Stomach (tissue), 9 donors: ENCODE measurements around the gene ADGRG4. TPM values are rescaled to one million over a fixed set of nuclear protein-coding genes. Genes with fewer than 3 reads are reported as not detected.

Experiments
- DNase-seq, 2 donors: peaks; one replicate each; pipeline versions ENCODE4 v3.0.0 to v3.0.0-alpha.2; 2013 to 2019
- H3K27ac ChIP-seq, 5 donors: fragments of 200-600 bp in 4 of 5; sonication (generic) in 4 of 5; one replicate each; pipeline ENCODE4 v1.5.1; 2013 to 2019; ENCODE audit warnings: mild to moderate bottlenecking in 1 of 5, moderate library complexity in 1 of 5
- H3K27me3 ChIP-seq, 3 donors: fragments of 200-600 bp; sonication (generic); one replicate each; pipeline ENCODE4 v1.5.1; 2017 to 2019; ENCODE audit warnings: mixed run types in 1 of 3
- H3K36me3 ChIP-seq, 4 donors: fragments of 200-600 bp; sonication (generic); 1 replicate in 3 of 4; 2 replicates in 1 of 4; pipeline ENCODE4 v1.5.1; 2016 to 2019
- H3K4me1 ChIP-seq, 4 donors: fragments of 200-600 bp; sonication (generic); one replicate each; pipeline ENCODE4 v1.5.1; 2016 to 2019
- H3K4me3 ChIP-seq, 4 donors: fragments of 200-600 bp; sonication (generic) in 3 of 4; one replicate each; pipeline ENCODE4 v1.5.1; 2016 to 2019; ENCODE audit warnings: mild to moderate bottlenecking in 1 of 4
- H3K9me3 ChIP-seq, 4 donors: fragments of 200-600 bp; sonication (generic); one replicate each; pipeline ENCODE4 v1.5.1; 2016 to 2019
- EP300 ChIP-seq: sonication (generic); formaldehyde crosslinking; IDR thresholded peaks from one replicate; pipeline ENCODE4 v1.6.1; 2017; ENCODE audit warnings: antibody characterized with exemption
- POLR2A ChIP-seq, 4 donors: fragments of 450-650 bp; IDR thresholded peaks; one replicate each; pipeline ENCODE4 v1.6.1; 2016; ENCODE audit warnings: antibody characterized with exemption in 4 of 4, control low read depth in 2 of 4, mild to moderate bottlenecking in 1 of 4, moderate library complexity in 1 of 4
- POLR2AphosphoS5 ChIP-seq, 3 donors: sonication (generic); formaldehyde crosslinking; IDR thresholded peaks; one replicate each; pipeline ENCODE4 v1.6.1; 2016; ENCODE audit warnings: antibody characterized with exemption in 3 of 3
- WGBS, 5 donors: extraction: QIAGEN DNeasy Blood & Tissue Kit in 3 of 5; methylation state at CpG; one replicate each; pipeline versions ENCODE4 v1.1.5 to v1.1.7; 2013 to 2018; 5-methylcytosine and 5-hydroxymethylcytosine counted together
- intact Hi-C: fragments of 100-400 bp; cut with DNase I; formaldehyde crosslinking; loops from one replicate; pipeline ENCODE4 v1.15.1; 2023; ENCODE audit warnings: low total_unique reads
- polyA plus RNA-seq, 3 donors: library from polyadenylated mRNA; stranded (reverse); fragments of 200-250 nt; gene quantifications; one replicate each; pipeline ENCODE4 v1.2.3, GENCODE V29; 2013
- total RNA-seq, 5 donors: library from RNA; depleted of rRNA; stranded (reverse); fragments of >200 nt; gene quantifications; one replicate each; pipeline versions ENCODE4 v1.1.0 to v1.2.3, GENCODE V29; 2014 to 2016
- TF ChIP-seq, protein P1 (sequence below), 7 experiments: fragments of 450-650 bp in 4 of 7; fragments of 200-600 bp in 3 of 7; sonication (generic) in 3 of 7; IDR thresholded peaks; one replicate each; pipeline ENCODE4 v1.5.1; 2016 to 2019; ENCODE audit warnings: antibody characterized with exemption in 7 of 7, control low read depth in 2 of 7, mild to moderate bottlenecking in 1 of 7
- donor health status: healthy with polysubstance abuse.
- donor health status: Bipolar disorder and iron deficiency.
- donor health status: healthy.

The ADGRG4 gene
- total and polyA plus RNA-seq, 8 donors, result under 0.01 to 1.8 (median 0.42) TPM; not detected in 4

DNA sequence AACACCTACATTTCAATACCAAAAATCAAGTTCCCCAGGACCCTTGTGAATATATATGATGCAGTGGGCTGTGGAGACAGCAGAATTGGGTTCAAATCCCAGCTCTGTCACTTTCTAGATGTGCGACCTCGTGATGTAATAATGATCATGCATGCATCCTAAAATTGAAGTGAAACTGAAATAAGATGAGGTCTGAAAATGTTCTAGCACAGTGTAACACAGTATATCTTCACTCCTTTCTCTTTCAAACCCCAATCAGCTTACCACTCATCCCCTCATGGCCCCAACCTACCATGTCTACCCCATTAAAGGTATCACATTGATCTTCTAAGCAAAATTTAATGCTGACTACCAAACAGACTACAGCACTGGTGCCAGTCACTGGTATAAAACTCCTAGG lies 117.0 kb downstream of the ADGRG4 start:
- Histone ChIP-seq H3K27me3 (peaks cover 0 to 8% (median 0%) of the 10 kb centered on the region in 3 donors), H3K36me3 (no peaks in the 10 kb centered on the region), H3K9me3 (peaks cover 0 to 9% (median 0%) of the 10 kb centered on the region in 4 donors), H3K4me3 (no peak overlapping the region), H3K27ac (no peak overlapping the region), H3K4me1 (no peaks in the 10 kb centered on the region)
- no peak for TF ChIP-seq POLR2AphosphoS5 (IDR thresholded peaks at IDR 0.05)
- TF ChIP-seq POLR2A (IDR thresholded peaks at IDR 0.05), result no peak
- TF ChIP-seq EP300, result no peak
- TF ChIP-seq, protein P1, sequence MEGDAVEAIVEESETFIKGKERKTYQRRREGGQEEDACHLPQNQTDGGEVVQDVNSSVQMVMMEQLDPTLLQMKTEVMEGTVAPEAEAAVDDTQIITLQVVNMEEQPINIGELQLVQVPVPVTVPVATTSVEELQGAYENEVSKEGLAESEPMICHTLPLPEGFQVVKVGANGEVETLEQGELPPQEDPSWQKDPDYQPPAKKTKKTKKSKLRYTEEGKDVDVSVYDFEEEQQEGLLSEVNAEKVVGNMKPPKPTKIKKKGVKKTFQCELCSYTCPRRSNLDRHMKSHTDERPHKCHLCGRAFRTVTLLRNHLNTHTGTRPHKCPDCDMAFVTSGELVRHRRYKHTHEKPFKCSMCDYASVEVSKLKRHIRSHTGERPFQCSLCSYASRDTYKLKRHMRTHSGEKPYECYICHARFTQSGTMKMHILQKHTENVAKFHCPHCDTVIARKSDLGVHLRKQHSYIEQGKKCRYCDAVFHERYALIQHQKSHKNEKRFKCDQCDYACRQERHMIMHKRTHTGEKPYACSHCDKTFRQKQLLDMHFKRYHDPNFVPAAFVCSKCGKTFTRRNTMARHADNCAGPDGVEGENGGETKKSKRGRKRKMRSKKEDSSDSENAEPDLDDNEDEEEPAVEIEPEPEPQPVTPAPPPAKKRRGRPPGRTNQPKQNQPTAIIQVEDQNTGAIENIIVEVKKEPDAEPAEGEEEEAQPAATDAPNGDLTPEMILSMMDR (IDR thresholded peaks at IDR 0.05), result no peak
- DNase-seq, result no peak
- 73 to 94% (median 86%) methylated on average over 2 of the region's 2 CpGs for WGBS, 5 donors
- intact Hi-C loops, result no loop called here

DNA sequence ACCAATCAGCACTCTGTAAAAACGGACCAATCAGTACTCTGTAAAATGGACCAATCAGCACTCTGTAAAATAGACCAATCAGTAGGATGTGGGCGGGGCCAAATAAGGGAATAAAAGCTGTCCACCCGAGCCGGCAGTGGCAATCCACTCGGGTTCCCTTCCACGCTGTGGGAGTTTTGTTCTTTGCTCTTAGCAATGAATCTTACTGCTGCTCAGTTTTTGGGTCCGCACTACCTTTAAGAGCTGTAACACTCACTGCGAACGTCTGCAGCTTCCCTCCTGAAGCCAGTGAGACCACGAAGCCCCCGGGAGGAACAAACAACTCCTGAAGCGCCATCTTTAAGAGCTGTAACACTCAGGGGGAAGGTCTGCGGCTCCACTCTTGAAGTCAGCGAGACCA lies 120.6 kb downstream of the ADGRG4 start:
- 64 to 84% (median 69%) methylated on average over 12 to 14 of the region's 14 CpGs for WGBS, 5 donors
- intact Hi-C loops, result no loop called here
- no peak overlapping the region for H3K4me3 ChIP-seq

DNA sequence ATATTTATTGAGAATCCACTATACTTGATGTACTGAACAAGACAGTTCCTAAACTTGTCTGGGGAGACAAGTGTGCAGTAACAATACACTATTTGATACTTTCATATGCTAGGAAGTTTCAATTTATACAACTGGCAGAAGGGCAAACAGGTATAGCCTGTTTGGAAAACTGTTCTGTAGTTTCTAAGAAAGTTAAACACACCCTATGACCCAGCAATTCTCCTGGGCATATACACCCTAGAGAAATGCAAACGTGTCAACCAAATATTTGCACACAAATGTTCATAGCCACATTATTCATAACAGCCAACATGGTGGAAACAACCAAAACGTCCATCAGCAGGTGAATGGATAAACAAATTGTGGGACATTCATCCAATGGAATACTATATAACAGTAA lies 123.0 kb downstream of the ADGRG4 start:
- no peak for DNase-seq
- no peaks in the 10 kb centered on the region for H3K36me3 ChIP-seq
- no peak overlapping the region for H3K4me3 ChIP-seq
- WGBS, 5 donors, result 22 to 38% (median 27%) methylated on average over 2 of the region's 2 CpGs
- H3K4me1 ChIP-seq, result no peaks in the 10 kb centered on the region
- no peak for TF ChIP-seq POLR2AphosphoS5 (IDR thresholded peaks at IDR 0.05)
- no peak for TF ChIP-seq POLR2A (IDR thresholded peaks at IDR 0.05)
- TF ChIP-seq, protein P1 (IDR thresholded peaks at IDR 0.05), result no peak
- no peak for TF ChIP-seq EP300
- peaks cover 0 to 9% (median 0%) of the 10 kb centered on the region in 4 donors for H3K9me3 ChIP-seq
- H3K27ac ChIP-seq, result no peak overlapping the region
- intact Hi-C loops, result no loop called here
- no peaks in the 10 kb centered on the region for H3K27me3 ChIP-seq

More for the DNA sequence above, 120.6 kb downstream of the ADGRG4 start:
- Histone ChIP-seq H3K9me3 (peaks cover 0 to 9% (median 0%) of the 10 kb centered on the region in 4 donors), H3K27ac (no peak overlapping the region), H3K27me3 (peaks cover 0 to 8% (median 0%) of the 10 kb centered on the region in 3 donors), H3K4me1 (no peaks in the 10 kb centered on the region), H3K36me3 (no peaks in the 10 kb centered on the region)
- TF ChIP-seq POLR2AphosphoS5 (IDR thresholded peaks at IDR 0.05) (no peak), POLR2A (IDR thresholded peaks at IDR 0.05) (no peak), EP300 (no peak)
- TF ChIP-seq, protein P1 (IDR thresholded peaks at IDR 0.05), result no peak
- DNase-seq, result no peak

DNA sequence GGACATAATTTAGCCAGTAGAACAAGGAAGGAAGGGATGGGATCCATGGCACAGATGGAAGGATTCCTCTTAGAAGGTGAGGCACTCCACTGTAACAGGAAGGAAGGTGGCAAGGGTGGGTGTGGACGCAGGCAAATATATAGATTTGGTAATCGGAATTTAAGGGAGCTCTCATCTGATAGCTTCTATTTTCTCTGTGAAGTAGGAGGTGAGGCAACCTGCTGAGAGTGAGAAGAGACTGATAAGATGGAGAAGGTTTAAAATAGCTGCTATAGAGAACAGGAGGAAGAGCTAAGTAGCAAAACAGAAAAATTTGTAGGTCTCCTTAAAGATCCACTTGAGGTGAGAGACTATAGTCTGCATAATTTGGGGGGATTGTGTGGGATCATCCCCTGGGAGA lies 125.2 kb downstream of the ADGRG4 start:
- TF ChIP-seq EP300 (no peak), POLR2A (IDR thresholded peaks at IDR 0.05) (no peak), POLR2AphosphoS5 (IDR thresholded peaks at IDR 0.05) (no peak)
- TF ChIP-seq, protein P1 (IDR thresholded peaks at IDR 0.05), result no peak
- no peak overlapping the region for H3K27ac ChIP-seq
- H3K4me1 ChIP-seq, result no peaks in the 10 kb centered on the region
- 38 to 52% (median 43%) methylated on average over 2 of the region's 2 CpGs; no CpG with 5 or more reads in 1 of the 5 donors for WGBS, 5 donors
- no peaks in the 10 kb centered on the region for H3K36me3 ChIP-seq
- H3K27me3 ChIP-seq, result no peaks in the 10 kb centered on the region
- intact Hi-C loops, result no loop called here
- no peak overlapping the region for H3K4me3 ChIP-seq
- no peak for DNase-seq
- peaks cover 0 to 5% (median 0%) of the 10 kb centered on the region in 4 donors for H3K9me3 ChIP-seq
